Lower lobe of right lung (tissue), 2 donors: Measurements from ENCODE around the gene C1orf210. TPM values are rescaled to one million over a fixed set of nuclear protein-coding genes. Genes with fewer than 3 reads are reported as not detected.
A peak's percentile ranks its signal among the peaks of the same experiment; 100 is the strongest.

Source experiments
- ATAC-seq, 2 donors: fragments of 200-7000 bp; cut with Tn5 transposase; one replicate each; pipeline ENCODE4 v1.9.1; 2020 to 2022; ENCODE audit warnings: mild to moderate bottlenecking in 2 of 2, moderate library complexity in 2 of 2
- DNase-seq: peaks from one replicate; pipeline ENCODE4 v3.0.0-alpha.2; 2020
- H3K27ac ChIP-seq: fragments of 200-600 bp; one replicate; pipeline ENCODE4 v1.8.0; 2022
- H3K27me3 ChIP-seq: fragments of 200-600 bp; one replicate; pipeline ENCODE4 v1.8.0; 2022; ENCODE audit warnings: low read depth
- H3K36me3 ChIP-seq: fragments of 200-600 bp; one replicate; pipeline ENCODE4 v1.8.0; 2022; ENCODE audit warnings: mild to moderate bottlenecking
- H3K4me1 ChIP-seq: fragments of 200-600 bp; one replicate; pipeline ENCODE4 v1.8.0; 2022
- H3K4me3 ChIP-seq: fragments of 200-600 bp; one replicate; pipeline ENCODE4 v1.8.0; 2022; ENCODE audit warnings: mild to moderate bottlenecking
- H3K9me3 ChIP-seq: fragments of 200-600 bp; one replicate; pipeline ENCODE4 v1.8.0; 2022
- intact Hi-C: fragments of 100-400 bp; cut with DNase I; formaldehyde crosslinking; loops from one replicate; pipeline ENCODE4 v1.11.0; 2022
- total RNA-seq: library from RNA; stranded (reverse); fragmentation: NEBNext Ultra II Directional; extraction: Animal tissue kit (Norgen Biotek cat#: 25700); gene quantifications from one replicate; pipeline ENCODE4 v1.2.1, GENCODE V29; 2021
- TF ChIP-seq, protein P1 (sequence below): fragments of 200-600 bp; IDR thresholded peaks from one replicate; pipeline ENCODE4 v1.8.0; 2022; ENCODE audit warnings: antibody characterized with exemption, mild to moderate bottlenecking
- donor health status: DM: no; HTN: yes; CAD: no; lungs with severe emphysema.

The C1orf210 gene
- total RNA-seq, 1 donor from 2014 or later: 19.1 TPM

- no peak for ATAC-seq
- H3K27me3 ChIP-seq: no peaks in the 10 kb centered on the region
- H3K4me3 ChIP-seq: no peak overlapping the region
- TF ChIP-seq, protein P1, sequence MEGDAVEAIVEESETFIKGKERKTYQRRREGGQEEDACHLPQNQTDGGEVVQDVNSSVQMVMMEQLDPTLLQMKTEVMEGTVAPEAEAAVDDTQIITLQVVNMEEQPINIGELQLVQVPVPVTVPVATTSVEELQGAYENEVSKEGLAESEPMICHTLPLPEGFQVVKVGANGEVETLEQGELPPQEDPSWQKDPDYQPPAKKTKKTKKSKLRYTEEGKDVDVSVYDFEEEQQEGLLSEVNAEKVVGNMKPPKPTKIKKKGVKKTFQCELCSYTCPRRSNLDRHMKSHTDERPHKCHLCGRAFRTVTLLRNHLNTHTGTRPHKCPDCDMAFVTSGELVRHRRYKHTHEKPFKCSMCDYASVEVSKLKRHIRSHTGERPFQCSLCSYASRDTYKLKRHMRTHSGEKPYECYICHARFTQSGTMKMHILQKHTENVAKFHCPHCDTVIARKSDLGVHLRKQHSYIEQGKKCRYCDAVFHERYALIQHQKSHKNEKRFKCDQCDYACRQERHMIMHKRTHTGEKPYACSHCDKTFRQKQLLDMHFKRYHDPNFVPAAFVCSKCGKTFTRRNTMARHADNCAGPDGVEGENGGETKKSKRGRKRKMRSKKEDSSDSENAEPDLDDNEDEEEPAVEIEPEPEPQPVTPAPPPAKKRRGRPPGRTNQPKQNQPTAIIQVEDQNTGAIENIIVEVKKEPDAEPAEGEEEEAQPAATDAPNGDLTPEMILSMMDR: no peak
- no peaks in the 10 kb centered on the region for H3K36me3 ChIP-seq
- no peak overlapping the region for H3K27ac ChIP-seq
- no peaks in the 10 kb centered on the region for H3K9me3 ChIP-seq
- DNase-seq: no peak
- intact Hi-C loops: no loop called here
- no peaks in the 10 kb centered on the region for H3K4me1 ChIP-seq
Observed at GRCh38 chr1:43246466-43247213, 38.7 kb downstream of the C1orf210 start.

DNA sequence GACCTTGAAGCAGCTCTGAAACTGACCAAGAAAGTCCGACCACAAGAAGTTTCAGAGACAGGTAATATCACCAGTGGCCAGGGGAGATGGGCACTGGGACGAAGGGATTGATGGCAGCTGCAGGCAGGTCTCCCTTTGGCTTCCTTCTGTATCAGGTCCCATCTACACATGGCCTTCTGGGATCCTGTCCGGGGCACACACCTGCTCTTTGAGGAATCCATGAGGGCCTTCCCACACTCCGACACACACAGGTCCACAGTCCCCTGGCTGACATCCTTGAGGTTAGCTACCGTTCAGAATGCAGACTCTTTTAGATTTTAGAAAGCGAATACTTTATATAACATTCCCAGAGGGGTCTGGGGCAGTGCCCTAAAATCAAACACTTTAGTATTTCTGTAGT lies 42.1 kb downstream of the C1orf210 start:
- Histone ChIP-seq H3K4me1 (peaks cover 7% of the 10 kb centered on the region), H3K9me3 (no peaks in the 10 kb centered on the region), H3K27ac (no peak overlapping the region), H3K4me3 (no peak overlapping the region), H3K36me3 (no peaks in the 10 kb centered on the region), H3K27me3 (no peaks in the 10 kb centered on the region)
- ATAC-seq (no peak), DNase-seq (no peak)
- TF ChIP-seq, protein P1: no peak
- intact Hi-C loops: no loop called here

- H3K36me3 ChIP-seq: no peaks in the 10 kb centered on the region
- H3K27me3 ChIP-seq: no peaks in the 10 kb centered on the region
- peak; percentile 31 to 55 for ATAC-seq
- no peak for DNase-seq
- TF ChIP-seq, protein P1: no peak
- H3K4me1 ChIP-seq: peaks cover 16% of the 10 kb centered on the region
- no peaks in the 10 kb centered on the region for H3K9me3 ChIP-seq
- no peak overlapping the region for H3K4me3 ChIP-seq
- H3K27ac ChIP-seq: no peak overlapping the region
- intact Hi-C loops: no loop called here
Observed at GRCh38 chr1:43241413-43241836, 44.0 kb downstream of the C1orf210 start.

GRCh38 chr1:43239484-43239883 lies 45.9 kb downstream of the C1orf210 start:
- ATAC-seq (no peak), DNase-seq (no peak)
- H3K27me3 ChIP-seq: no peaks in the 10 kb centered on the region
- TF ChIP-seq, protein P1: no peak
- H3K9me3 ChIP-seq: no peaks in the 10 kb centered on the region
- intact Hi-C loops: loop anchor here (10.0 kb wide), 1 partner anchor 115 kb away; the partner anchor contains the start of gene CDC20
- H3K27ac ChIP-seq: no peak overlapping the region
- H3K4me3 ChIP-seq: no peak overlapping the region
- H3K4me1 ChIP-seq: peaks cover 16% of the 10 kb centered on the region
- no peaks in the 10 kb centered on the region for H3K36me3 ChIP-seq

- H3K27me3 ChIP-seq: no peaks in the 10 kb centered on the region
- peaks cover 16% of the 10 kb centered on the region for H3K4me1 ChIP-seq
- TF ChIP-seq, protein P1: no peak
- intact Hi-C loops: loop anchor here (10.0 kb wide), 1 partner anchor 116 kb away; the partner anchor contains the start of gene CDC20
- H3K36me3 ChIP-seq: no peaks in the 10 kb centered on the region
- DNase-seq (no peak), ATAC-seq (no peak)
- no peaks in the 10 kb centered on the region for H3K9me3 ChIP-seq
- H3K4me3 ChIP-seq: no peak overlapping the region
- H3K27ac ChIP-seq: no peak overlapping the region
Observed at GRCh38 chr1:43238991-43239469, 46.4 kb downstream of the C1orf210 start.
